GM18907 (cell line): ENCODE measurements around the gene EFCC1.

Experiments used
- ATAC-seq: cut with Tn5 transposase; IDR thresholded peaks from one replicate; pipeline ENCODE4 v1.9.1; 2021; ENCODE audit warnings: mild to moderate bottlenecking, moderate library complexity; ENCODE audit not compliant: unreplicated experiment

Gene EFCC1

GRCh38 chr3:129001101-129001805, at the start of gene EFCC1:
Gene EFCC1 (plus strand): TSS chr3:129001304. CDS start chr3:129001629, 325 bp downstream.
- ATAC-seq: no peak

GRCh38 chr3:128956440-128956839, 44.7 kb upstream of the EFCC1 start:
- ATAC-seq: no peak

GRCh38 chr3:128965280-128965679, 35.8 kb upstream of the EFCC1 start:
- ATAC-seq: no peak

GRCh38 chr3:128965818-128966217, 35.3 kb upstream of the EFCC1 start:
- no peak for ATAC-seq

GRCh38 chr3:128967748-128968355, 33.3 kb upstream of the EFCC1 start:
- no peak for ATAC-seq

GRCh38 chr3:128969993-128970739, 30.9 kb upstream of the EFCC1 start:
- no peak for ATAC-seq

GRCh38 chr3:128970740-128971047, 30.4 kb upstream of the EFCC1 start:
- ATAC-seq: no peak

GRCh38 chr3:128971421-128972100, 29.5 kb upstream of the EFCC1 start:
- ATAC-seq: no peak

- no peak for ATAC-seq
Observed at GRCh38 chr3:128973988-128974564, 27.0 kb upstream of the EFCC1 start.

GRCh38 chr3:128975276-128975675, 25.8 kb upstream of the EFCC1 start:
- ATAC-seq: no peak

GRCh38 chr3:128983293-128984069, 17.6 kb upstream of the EFCC1 start:
- no peak for ATAC-seq

GRCh38 chr3:128984596-128984995, 16.5 kb upstream of the EFCC1 start:
- ATAC-seq: no peak

GRCh38 chr3:128987302-128988100, 13.6 kb upstream of the EFCC1 start:
- no peak for ATAC-seq

GRCh38 chr3:128988286-128988685, 12.8 kb upstream of the EFCC1 start:
- no peak for ATAC-seq

GRCh38 chr3:128991355-128991895, 9.7 kb upstream of the EFCC1 start:
- ATAC-seq: no peak

- ATAC-seq: no peak
Observed at GRCh38 chr3:128992926-128993460, 8.1 kb upstream of the EFCC1 start.

- ATAC-seq: peak; percentile 85
Observed at GRCh38 chr3:128993461-128994172, 7.5 kb upstream of the EFCC1 start, which contains the start of gene CFAP92. Gene CFAP92 (minus strand): TSS chr3:128994076. CDS start chr3:128993304, 772 bp downstream.

- ATAC-seq: no peak
Observed at GRCh38 chr3:128994173-128994512, 7.0 kb upstream of the EFCC1 start.
